K562 (cell line): ENCODE measurements around the gene PDZRN3.

Experiments used
- HDAC2 ChIP-seq: fragments of 450-650 bp; IDR thresholded peaks from 2 replicates; pipeline ENCODE4 v1.6.1; 2016; ENCODE audit warnings: mild to moderate bottlenecking
- NKRF ChIP-seq: fragments of 450-650 bp; IDR thresholded peaks from 2 replicates; pipeline ENCODE4 v1.6.1; 2016; ENCODE audit warnings: borderline replicate concordance
- ZBTB9 ChIP-seq: fragments of 450-650 bp; formaldehyde crosslinking; IDR thresholded peaks from 2 replicates; pipeline ENCODE4 v1.4.0; 2020; ENCODE audit warnings: mild to moderate bottlenecking, moderate library complexity
- ZNF512 ChIP-seq: IDR thresholded peaks from 2 replicates; pipeline ENCODE4 v1.6.1; 2016; ENCODE audit warnings: missing genetic modification characterization, missing compliant biosample characterization

GRCh38 chr3:73571238-73571794 is 53.4 kb downstream of the PDZRN3 start:
- TF ChIP-seq HDAC2: no peak
- TF ChIP-seq ZBTB9: no peak
- no peak for TF ChIP-seq NKRF
- no peak for TF ChIP-seq ZNF512 (tag)
